ENCODE data around the gene AMFR. TPM values are rescaled to one million over a fixed set of nuclear protein-coding genes. Genes with fewer than 3 reads are reported as not detected.

AMFR gene
- total RNA-seq, 2 experiments from 2014 or later = 35.9 to 41.6 TPM

DNA sequence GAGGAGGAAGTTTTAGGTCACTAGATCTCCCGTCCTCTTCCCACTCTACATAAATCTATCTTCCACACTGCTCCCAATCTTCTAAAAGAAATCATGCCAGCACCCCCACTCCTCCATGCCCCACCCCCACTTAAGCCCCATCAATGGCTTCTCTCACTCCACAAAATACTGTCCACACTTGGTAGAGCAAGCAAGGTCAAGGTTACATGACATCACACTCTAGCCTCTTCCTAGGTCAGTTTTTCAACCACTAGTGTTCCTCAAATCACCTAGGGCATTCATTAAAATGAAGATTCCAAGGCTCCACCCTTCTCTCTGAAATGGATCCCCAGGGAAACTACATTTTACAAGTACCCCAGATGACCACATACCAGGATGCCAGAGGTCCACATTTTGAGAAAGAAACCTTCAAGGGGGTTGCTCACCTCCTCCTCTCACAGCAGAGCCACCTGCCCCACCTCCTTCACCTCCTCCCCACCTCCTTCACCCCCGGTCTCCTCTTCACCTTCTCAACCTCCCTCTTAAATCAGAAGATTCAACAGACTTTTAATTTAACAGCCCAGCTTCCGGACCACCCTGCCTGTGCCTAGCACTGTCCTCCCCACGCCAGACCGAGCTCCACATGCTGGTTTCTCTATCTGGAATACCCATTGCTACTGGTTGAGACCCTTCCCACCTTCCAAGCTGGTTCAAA is 3.2 kb downstream of the AMFR start:
- ATAC-seq (no peak), DNase-seq (no peak)
- Mint-ChIP-seq H3K36me3 (ENCODE audit: low read depth) (peaks cover 5% of the 10 kb centered on the region), H3K9me3 (no peaks in the 10 kb centered on the region), H3K27me3 (no peaks in the 10 kb centered on the region), H3K4me1 (ENCODE audit: low read depth) (peaks cover 40% of the 10 kb centered on the region), H3K27ac (no peak overlapping the region), H3K4me3 (no peak overlapping the region)
- ChIA-PET POLR2A (no interaction called here), CTCF (interaction anchor here (1.2 to 1.4 kb wide), 2 partner anchors 38 to 92 kb away, joined by 3 read pairs; no protein-coding TSS in a partner anchor)
- intact Hi-C loops (cut with micrococcal nuclease) = no loop called here
- TF ChIP-seq, protein P1, sequence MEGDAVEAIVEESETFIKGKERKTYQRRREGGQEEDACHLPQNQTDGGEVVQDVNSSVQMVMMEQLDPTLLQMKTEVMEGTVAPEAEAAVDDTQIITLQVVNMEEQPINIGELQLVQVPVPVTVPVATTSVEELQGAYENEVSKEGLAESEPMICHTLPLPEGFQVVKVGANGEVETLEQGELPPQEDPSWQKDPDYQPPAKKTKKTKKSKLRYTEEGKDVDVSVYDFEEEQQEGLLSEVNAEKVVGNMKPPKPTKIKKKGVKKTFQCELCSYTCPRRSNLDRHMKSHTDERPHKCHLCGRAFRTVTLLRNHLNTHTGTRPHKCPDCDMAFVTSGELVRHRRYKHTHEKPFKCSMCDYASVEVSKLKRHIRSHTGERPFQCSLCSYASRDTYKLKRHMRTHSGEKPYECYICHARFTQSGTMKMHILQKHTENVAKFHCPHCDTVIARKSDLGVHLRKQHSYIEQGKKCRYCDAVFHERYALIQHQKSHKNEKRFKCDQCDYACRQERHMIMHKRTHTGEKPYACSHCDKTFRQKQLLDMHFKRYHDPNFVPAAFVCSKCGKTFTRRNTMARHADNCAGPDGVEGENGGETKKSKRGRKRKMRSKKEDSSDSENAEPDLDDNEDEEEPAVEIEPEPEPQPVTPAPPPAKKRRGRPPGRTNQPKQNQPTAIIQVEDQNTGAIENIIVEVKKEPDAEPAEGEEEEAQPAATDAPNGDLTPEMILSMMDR (IDR thresholded peaks at IDR 0.05) = no peak

- no peaks in the 10 kb centered on the region for H3K9me3 Mint-ChIP-seq
- H3K4me1 Mint-ChIP-seq (ENCODE audit: low read depth) = peaks cover 40% of the 10 kb centered on the region
- ChIA-PET CTCF (interaction anchor here (1.2 kb wide), 1 partner anchor 38 kb away, joined by 3 read pairs; no protein-coding TSS in a partner anchor), POLR2A (no interaction called here)
- no peak for ATAC-seq
- TF ChIP-seq, protein P1 (IDR thresholded peaks at IDR 0.05) = no peak
- no peaks in the 10 kb centered on the region for H3K27me3 Mint-ChIP-seq
- peaks cover 5% of the 10 kb centered on the region for H3K36me3 Mint-ChIP-seq (ENCODE audit: low read depth)
- intact Hi-C loops (cut with micrococcal nuclease) = no loop called here
- H3K27ac Mint-ChIP-seq = no peak overlapping the region
- no peak for DNase-seq
- H3K4me3 Mint-ChIP-seq = no peak overlapping the region
Observed at GRCh38 chr16:56421313-56421712, 4.0 kb downstream of the AMFR start.

GRCh38 chr16:56420613-56421012 is 4.7 kb downstream of the AMFR start:
- peaks cover 5% of the 10 kb centered on the region for H3K36me3 Mint-ChIP-seq (ENCODE audit: low read depth)
- TF ChIP-seq, protein P1 (IDR thresholded peaks at IDR 0.05) = no peak
- intact Hi-C loops (cut with micrococcal nuclease) = no loop called here
- DNase-seq = no peak
- no peak for ATAC-seq
- no peaks in the 10 kb centered on the region for H3K27me3 Mint-ChIP-seq
- ChIA-PET CTCF (no interaction called here), POLR2A (no interaction called here)
- peaks cover 39% of the 10 kb centered on the region for H3K4me1 Mint-ChIP-seq (ENCODE audit: low read depth)
- H3K9me3 Mint-ChIP-seq = no peaks in the 10 kb centered on the region
- H3K4me3 Mint-ChIP-seq = no peak overlapping the region
- H3K27ac Mint-ChIP-seq = no peak overlapping the region

DNA sequence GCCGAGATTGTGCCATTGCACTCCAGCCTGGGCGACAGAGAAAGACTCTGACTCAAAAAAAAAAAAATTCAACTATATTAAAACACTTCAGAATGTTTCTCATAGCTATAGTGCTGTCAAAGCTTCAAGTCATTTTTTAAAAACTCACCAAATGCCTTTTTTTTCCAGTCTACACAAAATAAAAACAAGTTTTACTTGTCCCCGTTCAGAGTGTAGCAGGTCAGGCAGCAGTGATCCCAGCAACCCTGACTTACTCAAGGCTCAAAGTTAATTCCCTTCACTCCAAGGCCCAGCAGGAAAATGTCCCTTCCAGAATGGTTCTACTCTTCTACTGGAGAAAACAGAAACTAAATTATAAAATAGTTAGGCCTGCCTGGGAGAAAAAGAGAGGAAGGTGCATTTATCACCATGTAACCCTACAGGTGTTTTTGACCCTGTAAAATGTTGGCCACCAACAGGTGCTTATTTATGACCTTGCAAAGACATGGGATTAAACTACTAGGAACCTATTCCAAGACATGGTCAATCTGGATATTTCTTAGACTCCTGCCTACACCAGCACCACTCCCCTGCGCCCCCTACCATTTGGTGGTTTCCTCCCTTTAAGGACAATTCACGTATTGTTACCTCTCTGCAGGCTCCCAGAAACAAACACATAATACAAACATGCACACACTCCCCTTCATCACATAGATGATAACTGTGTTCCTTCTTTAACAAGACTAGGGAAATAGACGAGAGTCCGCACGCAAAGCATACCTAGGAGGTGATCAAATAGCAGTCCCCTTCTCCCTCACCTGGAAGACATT is 5.4 kb downstream of the AMFR start:
- peaks cover 45% of the 10 kb centered on the region for H3K4me1 Mint-ChIP-seq (ENCODE audit: low read depth)
- ChIA-PET CTCF (no interaction called here), POLR2A (no interaction called here)
- TF ChIP-seq, protein P1 (IDR thresholded peaks at IDR 0.05) = no peak
- no peaks in the 10 kb centered on the region for H3K27me3 Mint-ChIP-seq
- intact Hi-C loops (cut with micrococcal nuclease) = no loop called here
- no peaks in the 10 kb centered on the region for H3K9me3 Mint-ChIP-seq
- H3K4me3 Mint-ChIP-seq = no peak overlapping the region
- H3K27ac Mint-ChIP-seq = no peak overlapping the region
- no peak for DNase-seq
- peaks cover 5% of the 10 kb centered on the region for H3K36me3 Mint-ChIP-seq (ENCODE audit: low read depth)
- ATAC-seq = no peak

DNA sequence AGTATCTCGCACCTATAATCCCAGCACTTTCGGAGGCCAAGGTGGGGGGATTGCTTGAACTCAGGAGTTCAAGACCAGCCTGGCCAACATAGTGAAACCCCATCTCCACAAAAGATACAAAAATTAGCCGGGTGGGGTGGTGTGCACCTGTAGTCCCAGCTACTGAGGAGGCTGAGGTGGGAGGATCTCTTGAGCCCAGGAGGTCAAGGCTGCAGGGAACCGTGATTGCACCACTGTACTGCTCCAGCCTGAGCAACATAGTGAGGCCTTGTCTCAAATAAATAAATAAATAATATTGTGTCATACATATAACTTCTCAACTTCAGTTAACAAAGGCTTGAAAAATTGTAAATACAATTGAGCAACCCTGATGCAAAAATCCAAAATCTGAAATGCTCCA is 8.2 kb downstream of the AMFR start:
- H3K4me3 Mint-ChIP-seq = no peak overlapping the region
- H3K27me3 Mint-ChIP-seq = no peaks in the 10 kb centered on the region
- peaks cover 6% of the 10 kb centered on the region for H3K36me3 Mint-ChIP-seq (ENCODE audit: low read depth)
- H3K4me1 Mint-ChIP-seq (ENCODE audit: low read depth) = peaks cover 28% of the 10 kb centered on the region
- TF ChIP-seq, protein P1 (IDR thresholded peaks at IDR 0.05) = no peak
- no peak for ATAC-seq
- CTCF ChIA-PET = no interaction called here
- POLR2A ChIA-PET = no interaction called here
- H3K27ac Mint-ChIP-seq = no peak overlapping the region
- H3K9me3 Mint-ChIP-seq = no peaks in the 10 kb centered on the region
- intact Hi-C loops (cut with micrococcal nuclease) = no loop called here
- no peak for DNase-seq

Data from activated CD8-positive, alpha-beta T cell treated with anti-CD3 and anti-CD28 coated beads for 36 hours (primary cell).